Measurements from ENCODE around the gene TTC29.

GRCh38 chr4:146814750-146815149 is 130.9 kb downstream of the TTC29 start:
- TF ChIP-seq CTCF (conservative IDR thresholded peaks at IDR 0.05) (no peak), ZFX (IDR thresholded peaks at IDR 0.05) (no peak)
